Activated CD8-positive, alpha-beta T cell treated with anti-CD3 and anti-CD28 coated beads for 36 hours (primary cell): ENCODE results near the gene SUSD2. TPM values are rescaled to one million over a fixed set of nuclear protein-coding genes. Genes with fewer than 3 reads are reported as not detected.

ENCODE experiments used
- ATAC-seq: fragments of 200-7000 bp; cut with Tn5 transposase; one replicate; pipeline ENCODE4 v1.10.0; 2021; ENCODE audit warnings: mild to moderate bottlenecking, moderate library complexity
- CTCF ChIA-PET: fragments of 350-600 bp; sonication (Branson Sonifier 250); formaldehyde crosslinking; loops from one replicate; lab custom pipeline; 2021; ENCODE audit warnings: antibody characterized with exemption; lab: Charles Lee
- POLR2A ChIA-PET: fragments of 350-600 bp; sonication (Branson Sonifier 250); formaldehyde crosslinking; loops from one replicate; lab custom pipeline; 2021; ENCODE audit warnings: antibody characterized with exemption; lab: Charles Lee
- DNase-seq: peaks from one replicate; pipeline ENCODE4 v3.0.0-alpha.2; 2020
- H3K27ac Mint-ChIP-seq: one replicate; pipeline ENCODE4 v1.8.0; 2021; ENCODE audit warnings: mild to moderate bottlenecking, mixed read lengths
- H3K27me3 Mint-ChIP-seq: one replicate; pipeline ENCODE4 v1.8.0; 2021; ENCODE audit warnings: mixed read lengths
- H3K36me3 Mint-ChIP-seq: one replicate; pipeline ENCODE4 v1.8.0; 2021; ENCODE audit warnings: low read depth, mixed read lengths
- H3K4me1 Mint-ChIP-seq: one replicate; pipeline ENCODE4 v1.8.0; 2021; ENCODE audit warnings: low read depth, mixed read lengths
- H3K4me3 Mint-ChIP-seq: one replicate; pipeline ENCODE4 v1.8.0; 2021; ENCODE audit warnings: mild to moderate bottlenecking, moderate library complexity, mixed read lengths
- H3K9me3 Mint-ChIP-seq: one replicate; pipeline ENCODE4 v1.8.0; 2021; ENCODE audit warnings: mixed read lengths
- intact Hi-C: fragments of 100-400 bp; cut with micrococcal nuclease; formaldehyde crosslinking; loops from one replicate; pipeline ENCODE4 v1.10.0; 2022
- total RNA-seq, 2 experiments: library from RNA; stranded (reverse); gene quantifications; one replicate each; pipeline ENCODE4 v1.2.3, GENCODE V29; 2021
- TF ChIP-seq, protein P1 (sequence below): fragments of 200-600 bp; IDR thresholded peaks from one replicate; pipeline ENCODE4 v1.8.0; 2022; ENCODE audit warnings: antibody characterized with exemption, mild to moderate bottlenecking

The SUSD2 gene
- total RNA-seq, 2 experiments from 2014 or later = 0.65 to 0.95 TPM

DNA sequence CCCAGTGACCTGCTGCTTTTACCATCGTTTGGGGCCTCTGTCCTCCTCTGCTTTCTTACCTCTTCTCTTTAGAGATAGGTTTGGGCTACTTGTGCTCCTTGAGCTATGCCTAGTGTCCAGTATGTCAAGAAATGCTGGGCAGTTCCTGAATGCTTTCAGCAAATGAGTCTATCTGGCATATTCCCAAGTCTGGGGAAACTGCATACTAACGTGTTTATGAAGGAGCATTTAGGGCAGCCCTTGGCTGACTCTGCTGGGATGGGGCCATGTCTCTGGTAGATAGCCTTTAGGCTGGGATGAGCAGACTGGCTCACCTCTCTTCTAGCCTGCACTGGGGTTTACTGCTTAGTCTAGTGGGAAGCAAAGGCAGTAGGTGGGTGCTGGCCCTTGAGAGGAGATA, 43.7 kb upstream of the SUSD2 start:
- ATAC-seq (no peak), DNase-seq (no peak)
- ChIA-PET POLR2A (no interaction called here), CTCF (interaction anchor here (9.5 kb wide), 1 partner anchor 18 kb away, joined by 83 read pairs; no protein-coding TSS in a partner anchor)
- H3K27me3 Mint-ChIP-seq = no peaks in the 10 kb centered on the region
- H3K36me3 Mint-ChIP-seq = peaks cover 38% of the 10 kb centered on the region
- peaks cover 63% of the 10 kb centered on the region for H3K4me1 Mint-ChIP-seq
- intact Hi-C loops = no loop called here
- H3K4me3 Mint-ChIP-seq = no peak overlapping the region
- no peaks in the 10 kb centered on the region for H3K9me3 Mint-ChIP-seq
- no peak overlapping the region for H3K27ac Mint-ChIP-seq
- TF ChIP-seq, protein P1, sequence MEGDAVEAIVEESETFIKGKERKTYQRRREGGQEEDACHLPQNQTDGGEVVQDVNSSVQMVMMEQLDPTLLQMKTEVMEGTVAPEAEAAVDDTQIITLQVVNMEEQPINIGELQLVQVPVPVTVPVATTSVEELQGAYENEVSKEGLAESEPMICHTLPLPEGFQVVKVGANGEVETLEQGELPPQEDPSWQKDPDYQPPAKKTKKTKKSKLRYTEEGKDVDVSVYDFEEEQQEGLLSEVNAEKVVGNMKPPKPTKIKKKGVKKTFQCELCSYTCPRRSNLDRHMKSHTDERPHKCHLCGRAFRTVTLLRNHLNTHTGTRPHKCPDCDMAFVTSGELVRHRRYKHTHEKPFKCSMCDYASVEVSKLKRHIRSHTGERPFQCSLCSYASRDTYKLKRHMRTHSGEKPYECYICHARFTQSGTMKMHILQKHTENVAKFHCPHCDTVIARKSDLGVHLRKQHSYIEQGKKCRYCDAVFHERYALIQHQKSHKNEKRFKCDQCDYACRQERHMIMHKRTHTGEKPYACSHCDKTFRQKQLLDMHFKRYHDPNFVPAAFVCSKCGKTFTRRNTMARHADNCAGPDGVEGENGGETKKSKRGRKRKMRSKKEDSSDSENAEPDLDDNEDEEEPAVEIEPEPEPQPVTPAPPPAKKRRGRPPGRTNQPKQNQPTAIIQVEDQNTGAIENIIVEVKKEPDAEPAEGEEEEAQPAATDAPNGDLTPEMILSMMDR = no peak

DNA sequence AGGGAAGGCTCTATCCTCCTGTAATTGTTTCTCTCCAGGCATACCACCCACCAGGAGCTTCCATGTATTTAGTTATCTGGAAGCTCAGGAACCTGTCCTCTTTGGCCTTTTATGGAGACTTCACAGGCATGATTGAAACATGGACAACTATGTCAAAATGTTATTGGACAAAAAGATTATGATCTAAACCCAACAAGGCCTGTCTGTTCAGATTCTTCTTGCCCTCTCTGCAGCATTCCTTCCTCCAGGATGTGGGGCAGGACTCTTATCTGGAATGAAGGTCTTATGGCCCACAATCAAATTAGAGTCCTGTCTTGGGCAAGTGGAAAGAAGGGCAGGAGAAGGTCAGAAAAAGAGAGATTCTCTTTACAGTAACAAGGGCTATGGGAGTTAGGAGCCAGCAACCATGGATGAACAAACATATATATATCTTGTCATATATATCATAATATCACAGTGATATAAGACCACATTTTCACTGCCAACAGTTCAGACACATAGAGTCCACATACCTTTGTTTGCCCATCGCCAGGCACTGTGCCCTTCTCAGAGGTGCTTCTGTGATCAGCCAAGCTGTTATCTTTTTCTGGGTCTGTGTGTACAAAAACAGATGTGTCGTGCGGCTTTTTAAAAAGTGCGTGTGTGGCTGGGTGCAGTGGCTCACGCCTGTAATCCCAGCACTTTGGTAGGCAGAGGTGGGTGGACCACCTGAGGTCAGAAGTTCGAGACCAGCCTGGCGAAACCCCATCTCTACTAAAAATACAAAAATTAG, 42.5 kb upstream of the SUSD2 start:
- Mint-ChIP-seq H3K4me1 (peaks cover 61% of the 10 kb centered on the region), H3K27me3 (no peaks in the 10 kb centered on the region), H3K27ac (no peak overlapping the region), H3K9me3 (no peaks in the 10 kb centered on the region), H3K4me3 (no peak overlapping the region), H3K36me3 (peaks cover 42% of the 10 kb centered on the region)
- TF ChIP-seq, protein P1 = no peak
- ChIA-PET POLR2A (interaction anchor here (2.0 to 2.2 kb wide), 2 partner anchors 14 to 19 kb away, joined by 5 to 10 read pairs; no protein-coding TSS in a partner anchor), CTCF (interaction anchor here (1.1 to 9.5 kb wide), 3 partner anchors 16 to 147 kb away, joined by 3 to 83 read pairs (median 4); no protein-coding TSS in a partner anchor)
- ATAC-seq (no peak), DNase-seq (no peak)
- intact Hi-C loops = no loop called here

DNA sequence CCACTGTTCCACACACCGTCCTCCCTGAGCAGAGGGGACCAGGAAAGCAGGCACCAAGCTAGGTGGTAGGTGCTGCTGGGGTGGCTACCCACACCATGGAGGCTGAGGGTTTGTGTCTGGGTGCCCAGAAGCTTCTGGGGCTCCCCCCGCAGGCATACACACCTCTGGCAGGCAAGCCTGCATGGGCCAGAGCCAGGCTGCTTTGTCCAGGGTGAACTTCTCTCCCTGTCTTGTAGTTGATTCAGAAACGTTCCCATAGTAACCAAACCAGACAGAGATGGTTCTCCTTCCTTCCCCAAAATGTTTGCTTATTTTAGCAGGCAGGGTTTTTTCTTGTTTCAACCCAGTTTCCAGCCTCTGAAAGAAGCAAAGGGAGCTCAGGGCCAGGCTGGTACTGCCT, 40.9 kb upstream of the SUSD2 start:
- Mint-ChIP-seq H3K9me3 (no peaks in the 10 kb centered on the region), H3K27ac (no peak overlapping the region), H3K27me3 (no peaks in the 10 kb centered on the region), H3K4me1 (peaks cover 66% of the 10 kb centered on the region), H3K36me3 (peaks cover 34% of the 10 kb centered on the region), H3K4me3 (no peak overlapping the region)
- TF ChIP-seq, protein P1 = no peak
- ATAC-seq (no peak), DNase-seq (no peak)
- ChIA-PET CTCF (interaction anchor here (0.7 to 9.5 kb wide), 4 partner anchors 15 to 246 kb away, joined by 3 to 83 read pairs (median 4); partner anchors contain the start of gene MIF), POLR2A (interaction anchor here (1.2 to 2.2 kb wide), 3 partner anchors 13 to 17 kb away, joined by 5 to 10 read pairs (median 5); no protein-coding TSS in a partner anchor)
- intact Hi-C loops = no loop called here

DNA sequence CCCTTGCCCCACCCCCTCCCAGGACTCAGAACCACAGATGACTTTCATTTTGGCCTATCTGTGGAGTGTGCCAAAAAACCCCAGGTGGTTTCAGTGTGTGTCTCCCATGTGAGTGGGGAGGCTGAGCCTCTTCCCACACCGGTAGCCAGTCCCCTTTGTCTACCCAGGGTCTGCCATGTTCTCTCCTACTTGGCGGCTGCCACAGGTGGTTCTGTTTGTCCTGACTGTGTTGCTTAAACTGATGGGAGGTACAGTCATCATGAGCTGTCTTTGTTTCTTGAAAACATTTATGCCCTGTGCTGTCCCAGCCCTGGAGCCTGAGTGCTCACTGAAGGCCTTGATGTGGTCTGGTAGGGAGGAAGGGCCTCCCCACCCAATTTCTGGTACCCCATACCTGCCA, 39.7 kb upstream of the SUSD2 start:
- ChIA-PET POLR2A (interaction anchor here (0.9 kb wide), 1 partner anchor 12 kb away, joined by 4 read pairs; no protein-coding TSS in a partner anchor), CTCF (interaction anchor here (1.1 to 9.5 kb wide), 3 partner anchors 14 to 247 kb away, joined by 3 to 83 read pairs (median 3); partner anchors contain the start of gene MIF)
- TF ChIP-seq, protein P1 = no peak
- Mint-ChIP-seq H3K27ac (peak overlapping the region; percentile 57), H3K27me3 (no peaks in the 10 kb centered on the region), H3K4me3 (no peak overlapping the region), H3K9me3 (no peaks in the 10 kb centered on the region), H3K36me3 (peaks cover 26% of the 10 kb centered on the region), H3K4me1 (peaks cover 71% of the 10 kb centered on the region)
- DNase-seq (peak; percentile 40), ATAC-seq (peak; percentile 74)
- intact Hi-C loops = no loop called here

DNA sequence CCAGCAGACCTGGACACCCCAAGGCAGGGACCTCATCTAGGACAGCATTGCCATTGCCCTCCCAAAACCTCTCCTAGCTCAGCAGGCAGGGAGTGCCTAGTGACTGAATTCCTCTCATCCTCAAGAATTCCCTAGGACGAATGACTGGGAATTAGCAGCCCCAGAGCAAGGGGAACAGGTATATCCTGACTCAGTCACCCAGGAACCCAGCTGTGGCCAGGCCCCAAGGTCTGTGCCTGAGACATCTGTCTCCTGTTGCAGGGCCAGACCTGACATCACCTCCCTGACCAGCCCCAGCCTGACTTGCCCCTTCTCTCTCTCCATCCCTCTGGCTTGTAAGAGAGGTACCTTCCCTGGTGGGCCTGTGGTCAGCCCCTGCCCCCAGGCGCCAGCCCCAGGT, 39.0 kb upstream of the SUSD2 start:
- H3K27ac Mint-ChIP-seq = peak overlapping the region; percentile 57
- no peak overlapping the region for H3K4me3 Mint-ChIP-seq
- peaks cover 76% of the 10 kb centered on the region for H3K4me1 Mint-ChIP-seq
- intact Hi-C loops = no loop called here
- peaks cover 20% of the 10 kb centered on the region for H3K36me3 Mint-ChIP-seq
- CTCF ChIA-PET = interaction anchor here (1.1 kb wide), 1 partner anchor 14 kb away, joined by 3 read pairs; no protein-coding TSS in a partner anchor
- TF ChIP-seq, protein P1 = no peak
- no peaks in the 10 kb centered on the region for H3K9me3 Mint-ChIP-seq
- DNase-seq = no peak
- no peak for ATAC-seq
- POLR2A ChIA-PET = interaction anchor here (0.9 kb wide), 1 partner anchor 12 kb away, joined by 4 read pairs; no protein-coding TSS in a partner anchor
- no peaks in the 10 kb centered on the region for H3K27me3 Mint-ChIP-seq
